HCT116 (cell line): ENCODE results near the gene WNT7B.

Source experiments
- CBX3 ChIP-seq: IDR thresholded peaks from 2 replicates; pipeline ENCODE4 v1.6.1; 2012; ENCODE audit warnings: low read depth
- CEBPB ChIP-seq: IDR thresholded peaks from 2 replicates; pipeline ENCODE4 v1.6.1; 2012; ENCODE audit warnings: low read depth
- EZH2phosphoT487 ChIP-seq: fragments of 200-600 bp; IDR thresholded peaks from 2 replicates; pipeline ENCODE4 v1.6.1; 2018; ENCODE audit warnings: antibody characterized with exemption, borderline replicate concordance
- JUND ChIP-seq: IDR thresholded peaks from 2 replicates; pipeline ENCODE4 v1.6.1; 2012
- POLR2A ChIP-seq: IDR thresholded peaks from 2 replicates; pipeline ENCODE4 v1.7.0; 2011; ENCODE audit warnings: borderline replicate concordance; ENCODE audit not compliant: insufficient read depth, insufficient read length; ENCODE audit errors: extremely low read depth
- POLR2AphosphoS5 ChIP-seq: IDR thresholded peaks from 2 replicates; pipeline ENCODE4 v1.6.1; 2011; ENCODE audit warnings: mild to moderate bottlenecking, low read depth, low read length, moderate library complexity
- RAD21 ChIP-seq: IDR thresholded peaks from 2 replicates; pipeline ENCODE4 v1.6.1; 2012; ENCODE audit warnings: low read depth, mild to moderate bottlenecking
- SIN3A ChIP-seq: IDR thresholded peaks from 2 replicates; pipeline ENCODE4 v1.6.1; 2012; ENCODE audit warnings: low read depth
- TCF7L2 ChIP-seq: IDR thresholded peaks from 2 replicates; pipeline ENCODE4 v1.7.0; 2011; ENCODE audit warnings: borderline replicate concordance, inconsistent platforms; ENCODE audit not compliant: insufficient read depth, insufficient read length; ENCODE audit errors: extremely low read depth
- ZFX ChIP-seq: fragments of 450-650 bp; IDR thresholded peaks from 2 replicates; pipeline ENCODE4 v1.6.1; 2017
- ZNF274 ChIP-seq: fragments of 200-500 bp; sonication (Bioruptor generic); IDR thresholded peaks from 2 replicates; pipeline ENCODE4 v1.6.1; 2014; ENCODE audit warnings: mild to moderate bottlenecking, low read depth, low read length, inconsistent platforms
- TF ChIP-seq, protein P1 (sequence below), 3 experiments: fragments of 200-600 bp in 1 of 3; sonication (generic) in 1 of 3; IDR thresholded peaks in 2 of 3; conservative IDR thresholded peaks in 1 of 3; 2 replicates each; pipeline ENCODE4 v1.5.1; 2012 to 2017; ENCODE audit warnings: low read depth in 2 of 3, low read length in 2 of 3, antibody characterized with exemption in 1 of 3, borderline replicate concordance in 1 of 3, control low read depth in 1 of 3, mild to moderate bottlenecking in 1 of 3, mixed read lengths in 1 of 3, mixed run types in 1 of 3, moderate library complexity in 1 of 3; ENCODE audit not compliant: insufficient read depth in 1 of 3
- TF ChIP-seq, protein P2 (sequence below): IDR thresholded peaks from 2 replicates; pipeline ENCODE4 v1.6.1; 2012
- TF ChIP-seq, protein P3 (sequence below): IDR thresholded peaks from 2 replicates; pipeline ENCODE4 v1.6.1; 2012; ENCODE audit warnings: low read depth

DNA sequence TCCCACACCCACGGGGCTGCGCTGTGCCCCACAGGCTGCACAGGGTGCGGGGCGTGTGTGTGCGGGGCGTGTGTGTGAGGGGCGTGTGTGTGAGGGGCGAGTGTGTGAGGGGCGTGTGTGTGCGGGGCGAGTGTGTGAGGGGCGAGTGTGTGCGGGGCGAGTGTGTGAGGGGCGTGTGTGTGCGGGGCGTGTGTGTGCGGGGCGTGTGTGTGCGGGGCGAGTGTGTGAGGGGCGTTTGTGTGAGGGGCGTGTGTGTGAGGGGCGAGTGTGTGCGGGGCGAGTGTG, 86.7 kb downstream of the WNT7B start:
- TF ChIP-seq EZH2phosphoT487 (no peak), JUND (no peak), POLR2A (no peak), SIN3A (no peak), TCF7L2 (no peak), CBX3 (no peak), RAD21 (no peak), POLR2AphosphoS5 (no peak), ZFX (no peak), ZNF274 (no peak), CEBPB (no peak)
- TF ChIP-seq, protein P1, sequence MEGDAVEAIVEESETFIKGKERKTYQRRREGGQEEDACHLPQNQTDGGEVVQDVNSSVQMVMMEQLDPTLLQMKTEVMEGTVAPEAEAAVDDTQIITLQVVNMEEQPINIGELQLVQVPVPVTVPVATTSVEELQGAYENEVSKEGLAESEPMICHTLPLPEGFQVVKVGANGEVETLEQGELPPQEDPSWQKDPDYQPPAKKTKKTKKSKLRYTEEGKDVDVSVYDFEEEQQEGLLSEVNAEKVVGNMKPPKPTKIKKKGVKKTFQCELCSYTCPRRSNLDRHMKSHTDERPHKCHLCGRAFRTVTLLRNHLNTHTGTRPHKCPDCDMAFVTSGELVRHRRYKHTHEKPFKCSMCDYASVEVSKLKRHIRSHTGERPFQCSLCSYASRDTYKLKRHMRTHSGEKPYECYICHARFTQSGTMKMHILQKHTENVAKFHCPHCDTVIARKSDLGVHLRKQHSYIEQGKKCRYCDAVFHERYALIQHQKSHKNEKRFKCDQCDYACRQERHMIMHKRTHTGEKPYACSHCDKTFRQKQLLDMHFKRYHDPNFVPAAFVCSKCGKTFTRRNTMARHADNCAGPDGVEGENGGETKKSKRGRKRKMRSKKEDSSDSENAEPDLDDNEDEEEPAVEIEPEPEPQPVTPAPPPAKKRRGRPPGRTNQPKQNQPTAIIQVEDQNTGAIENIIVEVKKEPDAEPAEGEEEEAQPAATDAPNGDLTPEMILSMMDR (IDR thresholded peaks at IDR 0.05 in 2 of 3, conservative IDR thresholded peaks at IDR 0.05 in 1 of 3; ENCODE audit: borderline replicate concordance in 1 of 3, insufficient read depth in 1 of 3, low read depth in 2 of 3, low read length in 2 of 3) = no peak
- TF ChIP-seq, protein P2, sequence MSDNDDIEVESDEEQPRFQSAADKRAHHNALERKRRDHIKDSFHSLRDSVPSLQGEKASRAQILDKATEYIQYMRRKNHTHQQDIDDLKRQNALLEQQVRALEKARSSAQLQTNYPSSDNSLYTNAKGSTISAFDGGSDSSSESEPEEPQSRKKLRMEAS = no peak
- TF ChIP-seq, protein P3, sequence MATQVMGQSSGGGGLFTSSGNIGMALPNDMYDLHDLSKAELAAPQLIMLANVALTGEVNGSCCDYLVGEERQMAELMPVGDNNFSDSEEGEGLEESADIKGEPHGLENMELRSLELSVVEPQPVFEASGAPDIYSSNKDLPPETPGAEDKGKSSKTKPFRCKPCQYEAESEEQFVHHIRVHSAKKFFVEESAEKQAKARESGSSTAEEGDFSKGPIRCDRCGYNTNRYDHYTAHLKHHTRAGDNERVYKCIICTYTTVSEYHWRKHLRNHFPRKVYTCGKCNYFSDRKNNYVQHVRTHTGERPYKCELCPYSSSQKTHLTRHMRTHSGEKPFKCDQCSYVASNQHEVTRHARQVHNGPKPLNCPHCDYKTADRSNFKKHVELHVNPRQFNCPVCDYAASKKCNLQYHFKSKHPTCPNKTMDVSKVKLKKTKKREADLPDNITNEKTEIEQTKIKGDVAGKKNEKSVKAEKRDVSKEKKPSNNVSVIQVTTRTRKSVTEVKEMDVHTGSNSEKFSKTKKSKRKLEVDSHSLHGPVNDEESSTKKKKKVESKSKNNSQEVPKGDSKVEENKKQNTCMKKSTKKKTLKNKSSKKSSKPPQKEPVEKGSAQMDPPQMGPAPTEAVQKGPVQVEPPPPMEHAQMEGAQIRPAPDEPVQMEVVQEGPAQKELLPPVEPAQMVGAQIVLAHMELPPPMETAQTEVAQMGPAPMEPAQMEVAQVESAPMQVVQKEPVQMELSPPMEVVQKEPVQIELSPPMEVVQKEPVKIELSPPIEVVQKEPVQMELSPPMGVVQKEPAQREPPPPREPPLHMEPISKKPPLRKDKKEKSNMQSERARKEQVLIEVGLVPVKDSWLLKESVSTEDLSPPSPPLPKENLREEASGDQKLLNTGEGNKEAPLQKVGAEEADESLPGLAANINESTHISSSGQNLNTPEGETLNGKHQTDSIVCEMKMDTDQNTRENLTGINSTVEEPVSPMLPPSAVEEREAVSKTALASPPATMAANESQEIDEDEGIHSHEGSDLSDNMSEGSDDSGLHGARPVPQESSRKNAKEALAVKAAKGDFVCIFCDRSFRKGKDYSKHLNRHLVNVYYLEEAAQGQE = no peak
